ENCODE measurements around the gene CCDC86. TPM values are rescaled to one million over a fixed set of nuclear protein-coding genes. Genes with fewer than 3 reads are reported as not detected.

The CCDC86 gene
- total RNA-seq, 1 donor from 2014 or later = 33.4 TPM

DNA sequence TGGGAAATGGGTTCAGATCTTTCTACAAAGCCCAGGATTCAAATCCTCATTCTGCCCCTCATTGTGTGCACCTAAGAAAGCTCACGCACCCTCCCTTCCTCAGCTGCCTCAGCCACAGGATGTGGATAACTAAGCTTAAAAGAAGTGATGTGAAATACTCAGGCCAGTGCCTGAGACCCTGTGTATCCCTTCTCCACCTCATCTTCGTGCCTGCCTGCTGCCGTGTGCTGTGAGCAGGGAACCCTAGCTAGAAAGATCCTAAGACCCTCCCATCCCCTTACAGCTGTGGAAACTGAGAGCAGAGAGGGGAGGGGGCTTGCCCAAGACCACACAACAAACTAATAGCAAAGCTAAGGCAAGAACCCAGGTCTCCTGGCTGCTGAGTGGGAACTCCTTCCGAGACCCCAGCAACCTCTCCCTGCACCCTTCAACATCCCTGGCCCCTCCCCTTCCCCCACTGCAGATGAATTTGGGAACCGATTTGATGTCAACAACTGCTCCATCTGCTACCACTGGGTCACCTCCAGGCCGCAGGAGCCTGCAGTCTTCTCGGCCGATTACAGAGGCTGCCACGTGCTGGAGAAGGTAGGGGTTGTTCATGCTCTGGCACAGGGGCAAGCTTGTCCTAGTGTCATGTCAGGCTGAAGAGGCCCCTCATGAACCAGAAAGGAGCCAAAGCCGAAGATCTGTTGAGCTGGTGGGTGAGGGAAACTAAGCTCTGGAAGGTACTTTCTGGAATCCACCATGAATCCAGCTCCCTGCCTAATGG is 27.0 kb downstream of the CCDC86 start:
- no peak for DNase-seq (ENCODE audit: low spot score)

DNA sequence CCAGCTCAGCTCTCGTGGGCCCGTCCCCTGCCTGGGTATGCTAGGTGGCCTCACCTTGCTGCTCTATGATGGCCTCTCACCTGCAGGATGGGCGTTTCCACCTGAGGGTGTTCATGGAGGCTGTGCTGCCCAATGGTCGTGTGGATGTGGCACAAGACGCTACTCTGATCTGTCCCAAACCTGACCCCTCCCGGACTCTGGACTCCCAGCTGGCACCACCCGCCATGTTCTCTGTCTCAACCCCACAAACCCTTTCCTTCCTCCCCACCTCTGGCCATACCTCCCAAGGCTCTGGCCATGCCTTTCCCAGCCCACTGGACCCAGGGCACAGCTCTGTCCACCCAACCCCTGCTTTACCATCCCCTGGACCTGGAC is 27.5 kb downstream of the CCDC86 start:
- no peak for DNase-seq (ENCODE audit: low spot score)

DNA sequence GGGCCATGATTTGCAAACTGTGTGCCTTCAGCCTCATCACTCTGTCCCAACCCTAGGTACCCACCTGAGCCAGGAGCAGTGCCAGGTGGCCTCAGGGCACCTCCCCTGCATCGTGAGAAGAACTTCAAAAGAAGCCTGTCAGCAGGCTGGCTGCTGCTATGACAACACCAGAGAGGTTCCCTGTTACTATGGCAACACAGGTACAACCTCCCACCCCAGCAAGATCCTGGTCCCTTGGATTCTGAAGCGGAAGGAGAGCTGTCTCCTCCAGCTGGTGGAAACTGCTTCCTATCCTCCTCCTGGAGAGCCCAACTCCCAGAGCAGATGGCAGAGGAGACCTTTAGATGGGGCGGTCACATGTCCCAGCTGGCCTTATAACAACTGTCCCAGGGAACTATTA is 28.4 kb downstream of the CCDC86 start:
- no peak for DNase-seq (ENCODE audit: low spot score)

DNA sequence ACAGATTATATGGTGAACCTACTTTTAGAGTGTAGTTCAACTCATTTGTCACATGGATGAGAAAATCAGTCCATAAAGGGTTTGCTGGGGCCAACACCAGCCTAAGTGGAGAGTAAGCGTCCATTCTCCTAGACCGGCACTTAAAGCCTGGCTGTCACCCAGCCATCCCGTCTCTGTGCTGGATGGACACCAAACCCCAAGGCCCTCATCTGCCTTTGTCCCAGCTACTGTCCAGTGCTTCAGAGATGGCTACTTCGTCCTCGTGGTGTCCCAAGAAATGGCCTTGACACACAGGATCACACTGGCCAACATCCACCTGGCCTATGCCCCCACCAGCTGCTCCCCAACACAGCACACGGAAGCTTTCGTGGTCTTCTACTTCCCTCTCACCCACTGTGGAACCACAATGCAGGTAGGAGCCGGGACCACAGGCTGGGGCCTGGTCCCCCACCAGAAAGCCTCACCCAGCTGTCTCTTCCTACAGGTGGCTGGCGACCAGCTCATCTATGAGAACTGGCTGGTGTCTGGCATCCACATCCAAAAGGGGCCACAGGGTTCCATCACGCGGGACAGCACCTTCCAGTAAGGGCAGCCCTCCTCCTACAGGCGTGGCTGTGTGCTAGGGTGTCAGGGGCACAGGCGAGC is 28.9 kb downstream of the CCDC86 start:
- no peak for DNase-seq (ENCODE audit: low spot score)

DNA sequence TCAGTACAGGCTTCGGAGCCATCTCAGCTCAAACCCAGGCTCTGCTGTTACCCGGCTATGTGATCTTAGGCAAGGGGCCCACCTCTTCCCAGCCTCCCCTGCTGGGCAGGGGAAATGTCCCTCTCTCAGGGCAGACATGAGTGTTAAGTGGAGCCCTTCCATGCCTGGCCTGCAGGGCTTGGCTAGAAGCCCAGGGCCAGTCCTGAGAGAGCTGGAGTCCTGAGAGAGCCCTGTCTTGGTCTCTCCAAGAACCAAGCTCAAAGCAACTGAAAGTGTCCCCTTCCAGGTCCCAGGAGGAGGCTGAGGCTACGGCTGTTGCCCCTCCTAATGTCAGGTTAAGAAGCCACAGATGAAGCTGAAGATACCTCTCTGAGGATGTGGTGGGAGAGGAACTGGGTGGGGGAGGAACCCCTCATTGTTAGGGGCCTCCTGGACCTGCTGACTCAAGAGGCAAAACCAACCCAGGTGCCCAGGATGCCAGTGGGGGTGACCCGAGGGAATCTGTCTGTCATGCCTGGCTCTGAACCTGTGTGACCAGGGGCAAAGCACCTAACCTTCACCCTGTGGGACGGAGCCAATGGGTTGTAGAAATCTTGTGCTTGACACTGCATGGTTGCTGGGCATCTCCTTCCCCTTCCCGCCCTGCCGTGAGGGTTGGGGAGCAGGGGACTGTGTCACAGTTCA is 29.6 kb downstream of the CCDC86 start:
- no peak for DNase-seq (ENCODE audit: low spot score)

DNA sequence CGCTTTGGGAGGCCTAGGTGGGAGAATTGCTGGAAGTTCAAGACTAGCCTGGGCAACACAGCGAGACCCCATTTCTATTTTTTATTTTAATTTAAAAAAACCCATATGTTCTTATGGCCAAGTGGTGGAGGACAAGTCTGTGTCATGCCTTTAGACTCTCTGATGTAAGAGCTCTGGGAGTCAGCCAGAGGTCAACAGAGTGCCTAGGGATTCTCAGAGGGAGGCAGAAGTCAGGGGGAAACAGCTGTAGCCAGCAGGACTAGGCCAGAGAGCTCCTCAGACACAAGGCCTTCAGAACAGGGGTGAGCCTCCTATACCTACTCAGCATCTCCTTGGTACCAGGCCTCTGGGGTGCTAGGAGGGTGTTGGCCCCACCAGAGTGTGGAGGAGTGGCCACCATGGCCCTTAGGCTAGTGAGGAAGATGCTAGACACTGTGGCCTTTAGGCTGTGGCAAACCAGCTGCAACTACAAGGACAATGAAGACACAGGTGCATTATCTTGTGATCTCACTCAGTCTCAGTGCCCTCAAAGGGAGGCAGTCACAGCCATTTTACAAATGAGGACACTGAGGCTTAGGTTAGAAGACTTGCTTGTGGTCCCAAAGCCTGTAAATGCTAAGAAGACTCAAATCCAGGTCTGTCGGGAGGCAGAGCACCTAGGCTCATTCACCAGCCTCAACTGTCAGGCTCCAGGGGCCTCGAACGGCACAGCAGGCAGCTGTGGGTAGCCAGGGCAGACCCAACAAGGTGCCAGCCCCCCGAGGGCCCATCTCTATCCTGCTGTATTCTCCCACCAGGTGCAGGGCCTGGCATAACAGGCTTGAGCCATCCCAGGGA is 30.4 kb downstream of the CCDC86 start:
- DNase-seq (ENCODE audit: low spot score) = no peak

DNA sequence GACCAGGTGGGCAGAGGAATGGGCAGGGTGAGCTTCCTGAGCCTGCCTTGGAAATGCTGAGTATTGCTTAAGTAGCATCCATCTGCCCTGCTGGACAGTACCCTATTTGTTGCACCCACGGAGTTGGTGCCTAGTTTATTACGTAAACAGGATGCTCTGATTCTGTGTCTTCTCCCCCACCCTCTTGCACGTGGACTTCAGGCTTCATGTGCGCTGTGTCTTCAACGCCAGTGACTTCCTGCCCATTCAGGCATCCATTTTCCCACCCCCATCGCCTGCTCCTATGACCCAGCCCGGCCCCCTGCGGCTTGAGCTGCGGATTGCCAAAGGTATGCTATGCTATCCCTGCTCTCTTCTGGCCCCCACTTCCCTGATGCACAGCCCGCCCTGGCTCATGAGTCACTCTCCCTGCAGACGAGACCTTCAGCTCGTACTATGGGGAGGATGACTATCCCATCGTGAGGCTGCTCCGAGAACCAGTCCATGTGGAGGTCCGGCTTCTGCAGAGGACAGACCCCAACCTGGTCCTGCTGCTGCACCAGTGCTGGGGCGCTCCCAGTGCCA is 31.1 kb downstream of the CCDC86 start:
- DNase-seq (ENCODE audit: low spot score) = no peak

DNA sequence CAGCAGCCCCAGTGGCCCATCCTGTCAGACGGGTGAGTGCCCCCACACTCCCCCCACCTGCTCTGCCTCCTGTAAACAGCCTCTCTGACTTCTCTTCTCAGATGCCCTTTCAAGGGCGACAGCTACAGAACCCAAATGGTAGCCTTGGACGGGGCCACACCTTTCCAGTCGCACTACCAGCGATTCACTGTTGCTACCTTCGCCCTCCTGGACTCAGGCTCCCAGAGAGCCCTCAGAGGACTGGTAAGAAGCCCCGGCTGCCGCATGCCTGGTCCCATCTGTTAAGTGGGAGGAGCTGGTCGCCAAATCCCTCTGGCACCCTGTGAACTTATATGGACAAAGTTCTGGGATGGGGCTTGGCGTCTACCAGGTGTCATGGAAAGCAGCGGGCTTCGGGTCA is 31.6 kb downstream of the CCDC86 start:
- DNase-seq (ENCODE audit: low spot score) = no peak

DNA sequence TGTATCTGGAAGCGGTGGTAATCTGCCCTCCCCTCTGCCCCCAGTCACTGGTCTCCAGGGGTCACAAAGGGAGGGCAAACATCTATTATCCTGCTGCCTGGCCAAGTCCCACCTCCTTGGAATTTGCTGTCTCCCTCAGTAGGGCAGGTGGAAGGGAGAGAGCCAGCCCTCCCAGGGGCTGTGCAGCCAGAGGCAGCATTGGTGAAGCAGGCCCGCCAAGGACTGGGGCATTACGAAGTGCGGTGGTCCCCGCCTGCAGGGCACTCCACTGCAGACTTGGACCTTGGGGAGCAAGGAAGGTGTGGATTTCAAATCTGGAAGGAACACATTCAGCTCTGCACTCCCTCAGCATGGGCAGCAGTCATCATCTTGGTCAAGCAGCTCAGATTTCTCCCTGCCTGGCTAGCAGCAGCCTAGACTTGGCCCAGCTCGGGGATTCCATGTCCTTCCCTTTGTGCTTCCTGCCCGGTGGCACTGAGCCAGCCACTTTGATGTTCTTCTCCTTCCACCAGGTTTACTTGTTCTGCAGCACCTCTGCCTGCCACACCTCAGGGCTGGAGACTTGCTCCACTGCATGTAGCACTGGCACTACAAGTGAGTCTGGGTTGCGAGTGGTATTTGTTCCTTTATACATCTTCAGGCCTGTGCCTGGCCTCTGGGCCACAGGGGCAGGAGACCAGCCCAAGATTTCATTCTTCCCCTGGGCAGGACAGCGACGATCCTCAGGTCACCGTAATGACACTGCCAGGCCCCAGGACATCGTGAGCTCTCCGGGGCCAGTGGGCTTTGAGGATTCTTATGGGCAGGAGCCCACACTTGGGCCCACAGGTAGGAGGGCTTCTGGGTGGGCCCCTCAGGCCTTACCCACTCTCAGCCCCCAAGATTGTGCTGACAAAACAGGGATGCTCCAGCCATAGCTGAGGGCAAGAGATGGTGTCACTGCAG is 32.8 kb downstream of the CCDC86 start:
- no peak for DNase-seq (ENCODE audit: low spot score)

DNA sequence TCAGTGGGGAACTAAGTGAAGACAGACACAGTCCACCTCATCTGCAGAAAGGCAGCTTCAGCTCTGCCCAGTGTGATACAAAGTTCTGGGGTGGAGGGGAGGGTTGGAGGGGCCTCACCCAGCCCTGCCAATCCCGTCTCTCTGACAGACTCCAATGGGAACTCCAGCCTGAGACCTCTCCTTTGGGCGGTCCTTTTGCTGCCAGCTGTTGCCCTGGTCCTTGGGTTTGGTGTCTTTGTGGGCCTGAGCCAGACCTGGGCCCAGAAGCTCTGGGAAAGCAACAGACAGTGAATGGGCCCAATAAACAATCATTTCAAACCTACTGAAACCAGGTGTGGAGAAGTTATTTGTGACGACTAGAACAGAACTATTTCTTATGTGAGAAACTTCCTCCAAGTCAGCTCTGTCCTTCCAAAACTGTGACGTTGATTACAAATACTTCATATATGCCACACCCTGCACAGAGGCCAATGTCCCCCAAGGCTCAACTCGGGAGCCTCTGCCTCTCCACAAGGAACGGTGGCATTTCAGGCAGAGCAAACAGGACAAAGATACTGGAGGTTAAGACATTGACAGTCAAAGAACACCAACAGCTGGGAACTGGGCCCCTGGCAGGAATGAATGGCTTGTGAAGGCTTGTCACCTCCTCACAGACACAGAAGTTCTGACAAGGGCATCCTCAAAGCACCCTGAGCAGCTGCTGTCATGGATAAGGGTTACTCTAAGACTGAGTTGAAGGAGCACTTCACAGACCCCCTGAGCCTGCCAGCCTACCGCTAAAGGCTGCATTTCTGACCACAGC is 33.7 kb downstream of the CCDC86 start:
- DNase-seq (ENCODE audit: low spot score) = no peak

DNA sequence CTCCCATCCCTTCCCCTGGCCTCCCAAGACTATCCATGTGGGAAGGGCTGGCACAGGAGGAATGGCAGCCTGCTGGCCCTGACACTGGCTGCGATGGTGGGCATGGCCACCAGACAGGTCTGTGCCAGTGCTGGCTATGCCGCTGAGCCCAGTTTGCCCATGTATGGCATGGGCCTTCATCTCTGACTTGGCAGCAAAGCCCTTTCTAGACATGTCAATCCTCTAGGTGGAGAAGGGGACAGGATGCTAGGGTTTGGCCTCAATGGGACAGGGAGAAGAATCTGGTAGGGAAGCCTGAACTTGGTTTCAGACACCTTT is 34.2 kb downstream of the CCDC86 start:
- no peak for DNase-seq (ENCODE audit: low spot score)

DNA sequence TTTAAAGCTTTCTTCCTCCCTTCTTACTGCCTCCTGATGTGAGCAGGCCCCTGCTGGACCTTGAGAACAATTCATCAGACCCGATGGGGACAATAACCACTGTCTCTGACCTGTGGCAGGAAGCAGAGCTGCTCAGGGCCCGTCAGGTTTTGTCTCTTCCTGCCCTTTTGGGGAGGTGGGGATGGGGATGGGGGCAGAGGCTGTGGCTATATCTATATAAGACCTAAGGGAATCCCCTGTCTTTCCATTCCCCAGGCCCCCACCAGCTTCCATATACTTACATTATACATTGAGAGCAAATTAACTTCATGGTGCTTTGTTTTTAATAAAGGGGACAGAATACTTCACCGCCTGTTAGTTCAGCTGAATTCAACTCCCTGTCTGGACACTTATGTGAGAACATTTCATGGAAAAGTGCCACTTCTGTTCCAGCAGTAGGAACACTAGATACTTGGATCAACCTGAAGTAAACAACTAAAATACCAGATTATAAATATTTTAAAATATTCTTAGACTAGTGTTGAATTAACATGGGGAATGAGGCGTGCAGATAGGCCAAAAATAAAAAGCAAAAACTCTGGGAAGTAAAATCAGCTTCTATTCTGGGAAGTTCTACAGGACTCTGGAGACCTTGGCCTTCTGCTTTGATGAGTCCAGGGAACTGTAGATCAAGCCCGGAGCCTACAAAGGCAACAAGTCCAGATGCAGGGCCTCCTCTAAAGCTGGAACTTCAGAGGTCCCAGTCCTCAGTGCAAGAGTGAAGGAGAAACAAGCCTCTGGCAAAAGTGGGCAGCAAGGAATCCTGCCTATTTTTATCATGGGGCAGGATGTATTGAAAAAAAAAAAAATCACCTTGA is 36.6 kb downstream of the CCDC86 start:
- no peak for DNase-seq (ENCODE audit: low spot score)

DNA sequence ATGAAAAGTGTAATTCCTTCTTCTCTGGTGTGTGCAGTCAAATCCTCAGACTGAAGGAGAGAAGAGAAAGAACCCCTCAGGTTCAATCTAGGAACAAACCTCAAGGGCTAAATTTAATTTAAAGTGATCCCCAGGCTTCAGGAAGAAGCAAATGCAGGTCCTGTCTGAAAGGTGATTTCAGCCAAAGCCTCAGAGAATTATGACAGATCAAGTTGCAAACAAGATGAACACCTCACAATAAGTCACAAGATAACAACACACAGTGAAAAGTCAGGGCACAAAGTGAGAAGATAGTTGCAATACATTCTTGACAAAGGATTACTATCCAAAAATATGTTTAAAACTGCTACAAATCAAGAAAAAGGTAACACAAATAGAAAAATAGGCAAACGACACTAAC is 37.2 kb downstream of the CCDC86 start:
- no peak for DNase-seq (ENCODE audit: low spot score)

DNA sequence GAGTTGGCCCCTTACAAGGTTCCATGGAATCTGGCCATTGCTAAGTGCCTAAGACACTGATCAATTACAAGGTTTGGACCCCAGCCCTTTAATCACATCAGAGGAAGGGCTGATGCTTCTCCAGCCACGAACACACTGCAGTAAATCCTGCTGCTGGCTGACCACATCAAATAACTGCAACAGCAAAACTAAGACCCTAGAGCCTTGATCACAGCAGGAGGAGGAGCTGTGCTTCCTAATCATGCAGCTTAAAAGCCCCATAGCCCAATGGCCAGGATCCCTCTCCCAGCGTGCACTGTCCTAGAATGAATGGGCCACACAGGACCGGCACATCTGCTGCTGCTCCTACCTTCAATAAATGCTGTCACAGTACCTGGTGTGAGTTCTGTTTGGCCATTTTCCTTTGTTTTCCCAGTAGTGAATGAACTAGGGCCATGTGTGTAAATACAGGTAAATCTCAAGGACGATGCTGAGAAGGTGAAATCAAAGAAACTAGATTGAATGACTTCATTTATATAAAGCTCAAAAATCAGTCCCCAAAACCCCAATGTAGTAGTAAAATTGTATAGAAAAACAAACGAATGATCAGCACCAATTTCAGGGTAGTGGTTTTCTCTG is 38.2 kb downstream of the CCDC86 start:
- no peak for DNase-seq (ENCODE audit: low spot score)

DNA sequence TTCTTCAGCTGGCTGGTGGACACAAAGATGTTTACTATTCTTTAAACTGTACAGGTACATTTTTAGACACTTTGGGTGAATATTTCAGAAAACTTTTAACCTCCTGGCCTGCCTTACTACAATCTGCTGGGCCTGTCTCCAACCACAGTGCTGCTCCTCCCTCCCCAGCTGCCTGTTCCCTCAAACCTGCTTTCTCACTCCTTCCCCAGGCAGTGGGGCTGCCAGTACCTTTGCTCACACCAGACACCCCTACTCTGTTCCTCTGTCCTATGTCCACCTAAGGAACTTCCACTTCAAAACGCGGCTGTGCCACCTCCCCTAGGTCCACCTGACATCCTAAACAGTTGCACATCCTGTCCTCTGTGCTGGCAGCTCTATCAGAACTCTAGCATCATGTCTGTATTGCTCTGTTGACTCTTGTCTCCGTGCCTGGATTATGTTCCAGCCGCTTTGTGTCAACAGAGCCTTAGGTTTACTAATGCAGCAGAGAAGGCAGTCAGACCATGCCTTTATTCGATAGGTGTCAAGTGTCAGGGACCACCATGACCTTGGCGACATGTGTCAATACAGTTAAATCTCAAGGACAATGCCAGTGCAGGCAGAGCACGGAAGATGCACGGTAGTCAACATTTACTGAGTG is 38.9 kb downstream of the CCDC86 start:
- DNase-seq (ENCODE audit: low spot score) = no peak

DNA sequence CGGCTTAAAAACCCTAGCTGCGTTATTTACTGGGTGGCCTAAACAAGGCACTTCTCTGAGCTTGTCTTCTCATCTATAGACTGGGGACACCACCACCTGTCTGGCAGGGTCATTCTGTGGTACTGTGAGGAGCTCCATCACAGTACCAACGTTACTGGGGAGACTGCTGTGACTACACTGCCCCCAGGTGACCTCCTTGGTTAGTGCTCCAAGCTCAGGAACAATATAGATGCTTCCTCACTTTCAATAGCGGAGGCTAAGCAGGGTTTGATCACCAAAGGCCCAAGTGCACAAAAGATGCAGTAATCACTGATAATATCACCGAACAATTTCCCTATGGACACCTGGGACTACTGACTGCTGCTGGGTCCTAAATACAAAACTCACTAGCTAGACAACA is 45.6 kb downstream of the CCDC86 start:
- DNase-seq (ENCODE audit: low spot score) = no peak

DNA sequence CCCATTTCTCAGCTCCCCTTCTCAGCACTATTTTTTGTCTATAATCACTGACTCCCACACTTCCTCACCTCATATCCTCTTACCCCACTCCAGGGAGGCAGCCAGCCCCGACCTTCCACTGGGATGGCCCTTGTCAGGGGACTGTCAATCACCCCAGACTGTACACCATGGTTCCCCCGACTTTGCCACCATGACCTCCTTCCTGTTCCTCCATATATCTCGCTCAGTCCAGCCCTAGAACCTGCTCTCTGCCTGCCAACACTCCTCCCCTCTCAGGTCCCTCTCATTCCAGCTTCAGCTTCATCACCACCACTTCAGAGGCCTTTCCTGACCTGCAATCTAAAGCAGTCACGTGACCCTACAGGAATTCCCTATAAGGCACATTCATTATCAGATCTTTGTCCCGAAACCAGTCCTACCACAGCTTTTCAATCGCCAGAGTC is 48.0 kb downstream of the CCDC86 start:
- DNase-seq (ENCODE audit: low spot score) = no peak

DNA sequence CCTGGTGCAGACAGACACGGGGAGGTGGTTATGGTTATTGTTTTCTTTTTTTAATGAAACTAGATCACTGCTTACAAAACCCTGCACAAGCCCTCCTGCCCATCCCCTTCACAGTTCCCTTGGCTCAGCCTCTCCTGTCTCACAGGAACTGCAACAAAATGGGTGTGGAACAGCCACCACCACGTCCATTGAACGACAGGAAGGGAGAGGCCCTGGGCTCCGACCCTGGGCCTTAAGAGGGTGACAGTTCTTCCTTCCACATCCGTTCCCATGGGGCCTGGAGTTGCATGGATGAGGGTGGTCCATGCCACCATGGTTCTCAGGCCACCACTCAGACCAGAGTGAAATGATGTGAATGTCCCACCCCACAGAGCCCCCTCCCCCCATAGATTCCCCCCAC is 48.8 kb downstream of the CCDC86 start:
- DNase-seq (ENCODE audit: low spot score) = no peak
